Measurements from ENCODE around the gene FAHD2A. TPM values are rescaled to one million over a fixed set of nuclear protein-coding genes. Genes with fewer than 3 reads are reported as not detected.

Gene FAHD2A
- total RNA-seq, 4 donors from 2014 or later: 17.7 to 28.8 (median 26.0) TPM

GRCh38 chr2:95356821-95357700 lies 45.4 kb upstream of the FAHD2A start:
- no peak for TF ChIP-seq CTCF (IDR thresholded peaks at IDR 0.05)
- no peak for DNase-seq (ENCODE audit: low spot score)
- ATAC-seq (ENCODE audit: low FRiP score): no peak

GRCh38 chr2:95357717-95358280 lies 44.7 kb upstream of the FAHD2A start:
- ATAC-seq (ENCODE audit: low FRiP score) (no peak), DNase-seq (ENCODE audit: low spot score) (no peak)
- TF ChIP-seq CTCF (IDR thresholded peaks at IDR 0.05): no peak

GRCh38 chr2:95359031-95359430 lies 43.5 kb upstream of the FAHD2A start:
- no peak for DNase-seq (ENCODE audit: low spot score)
- no peak for TF ChIP-seq CTCF (IDR thresholded peaks at IDR 0.05)
- peak; percentile 39 for ATAC-seq (ENCODE audit: low FRiP score)

GRCh38 chr2:95359501-95359930 lies 43.0 kb upstream of the FAHD2A start:
- DNase-seq (ENCODE audit: low spot score): no peak
- no peak for ATAC-seq (ENCODE audit: low FRiP score)
- no peak for TF ChIP-seq CTCF (IDR thresholded peaks at IDR 0.05)

GRCh38 chr2:95361216-95361980 lies 41.1 kb upstream of the FAHD2A start:
- TF ChIP-seq CTCF (IDR thresholded peaks at IDR 0.05): no peak
- DNase-seq (ENCODE audit: low spot score) (no peak), ATAC-seq (ENCODE audit: low FRiP score) (no peak)

GRCh38 chr2:95362486-95362885 lies 40.0 kb upstream of the FAHD2A start:
- no peak for TF ChIP-seq CTCF (IDR thresholded peaks at IDR 0.05)
- ATAC-seq (ENCODE audit: low FRiP score): no peak

More at GRCh38 chr2:95362486-95362885, 40.0 kb upstream of the FAHD2A start:
- no peak for DNase-seq (ENCODE audit: low spot score)
